HCT116 (cell line): Measurements from ENCODE around the gene TRAPPC4. TPM values are rescaled to one million over a fixed set of nuclear protein-coding genes. Genes with fewer than 3 reads are reported as not detected.

ENCODE experiments used
- ATAC-seq: fragments of 200-7000 bp; cut with Tn5 transposase; 2 replicates; pipeline ENCODE4 v1.9.1; 2020; ENCODE audit warnings: mild to moderate bottlenecking, moderate library complexity
- BruUV-seq: library from RNA; stranded (reverse); fragments of 400-500 nt; replicated peaks from 2 replicates; lab custom pipeline; 2021; lab: Mats Ljungman, UMichigan
- CTCF ChIA-PET: fragments of 300-600 bp; sonication (Branson Sonifier 250); formaldehyde crosslinking; loops from one replicate; lab custom pipeline; 2021; ENCODE audit warnings: antibody characterized with exemption; lab: Charles Lee
- POLR2A ChIA-PET: fragments of 300-600, 350-600 bp; sonication (Branson Sonifier 250); formaldehyde crosslinking; loops from one replicate; lab custom pipeline; 2021; ENCODE audit warnings: antibody characterized with exemption; lab: Charles Lee
- RAD21 ChIA-PET, 2 experiments: fragments of 300-600 bp; sonication (Branson Sonifier 250); formaldehyde crosslinking; loops; one replicate each; lab custom pipeline; 2023; ENCODE audit warnings: low total read pairs in 2 of 2; ENCODE audit not compliant: uncharacterized antibody in 2 of 2, unreplicated experiment in 2 of 2, low non-redundant PET in 1 of 2; lab: Charles Lee
- DNase-seq: peaks from one replicate; pipeline ENCODE4 v3.0.0-alpha.2; 2010; ENCODE audit warnings: low read depth, low spot score
- H2AFZ ChIP-seq: fragments of 200-600 bp; shearing (Covaris generic), sonication (generic); 2 replicates; pipeline ENCODE4 v1.6.1; 2017; ENCODE audit warnings: low read depth, mixed run types, mixed read lengths, antibody characterized with exemption, low read length; ENCODE audit not compliant: poor library complexity, severe bottlenecking
- H3K27ac ChIP-seq: 2 replicates; pipeline ENCODE4 v1.5.1; 2012; ENCODE audit warnings: low read depth, low read length
- H3K27me3 ChIP-seq: fragments of 200-600 bp; sonication (generic); 2 replicates; pipeline ENCODE4 v1.6.1; 2016; ENCODE audit warnings: mixed run types, low read length, mixed read lengths; ENCODE audit not compliant: insufficient read depth
- H3K36me3 ChIP-seq, 2 experiments: fragments of 200-500 bp in 1 of 2; fragments of 200-600 bp in 1 of 2; sonication (Bioruptor generic) in 1 of 2; sonication (generic) in 1 of 2; 2 replicates each; pipeline versions ENCODE4 v1.5.1 to v1.6.1; 2014 to 2016; ENCODE audit warnings: low read length in 2 of 2, inconsistent platforms in 1 of 2, mixed read lengths in 1 of 2, mixed run types in 1 of 2; ENCODE audit not compliant: insufficient read depth in 2 of 2, control insufficient read depth in 1 of 2
- H3K4me1 ChIP-seq, 2 experiments: fragments of 200-600 bp in 1 of 2; sonication (generic) in 1 of 2; 2 replicates each; pipeline versions ENCODE4 v1.5.1 to v1.6.1; 2012 to 2017; ENCODE audit warnings: low read length in 2 of 2, inconsistent platforms in 1 of 2, mild to moderate bottlenecking in 1 of 2, mixed read lengths in 1 of 2, mixed run types in 1 of 2, moderate library complexity in 1 of 2; ENCODE audit not compliant: insufficient read depth in 2 of 2, control insufficient read depth in 1 of 2
- H3K4me2 ChIP-seq: fragments of 200-600 bp; sonication (generic); 2 replicates; pipeline ENCODE4 v1.6.1; 2017; ENCODE audit warnings: mixed run types, low read length, mixed read lengths
- H3K4me3 ChIP-seq, 2 experiments: fragments of 200-600 bp in 1 of 2; sonication (generic) in 1 of 2; replicated peaks in 1 of 2; 2 replicates each; pipeline ENCODE4 v1.5.1; 2011 to 2016; ENCODE audit warnings: low read length in 2 of 2, control low read depth in 1 of 2, low read depth in 1 of 2, mild to moderate bottlenecking in 1 of 2, mixed read lengths in 1 of 2, mixed run types in 1 of 2
- H3K79me2 ChIP-seq: fragments of 200-600 bp; sonication (generic); 2 replicates; pipeline ENCODE4 v1.6.1; 2017; ENCODE audit warnings: mild to moderate bottlenecking, mixed run types, low read length, moderate library complexity, mixed read lengths; ENCODE audit not compliant: insufficient read depth
- H3K9ac ChIP-seq: fragments of 200-600 bp; sonication (generic); 2 replicates; pipeline ENCODE4 v1.6.1; 2016; ENCODE audit warnings: low read length, mixed read lengths
- H3K9me2 ChIP-seq: fragments of 200-600 bp; sonication (generic), shearing (Covaris generic); 2 replicates; pipeline ENCODE4 v1.6.1; 2017; ENCODE audit warnings: mixed run types, mild to moderate bottlenecking, moderate library complexity; ENCODE audit not compliant: insufficient read depth
- H3K9me3 ChIP-seq, 2 experiments: fragments of 200-500 bp in 1 of 2; fragments of 200-600 bp in 1 of 2; sonication (Bioruptor generic) in 1 of 2; sonication (generic) in 1 of 2; 2 replicates each; pipeline ENCODE4 v1.6.1; 2014 to 2017; ENCODE audit warnings: low read length in 2 of 2, mixed read lengths in 2 of 2, inconsistent platforms in 1 of 2, low read depth in 1 of 2, mild to moderate bottlenecking in 1 of 2, mixed run types in 1 of 2, moderate library complexity in 1 of 2; ENCODE audit not compliant: control insufficient read depth in 1 of 2, insufficient read depth in 1 of 2
- H4K20me1 ChIP-seq: fragments of 200-600 bp; sonication (generic), shearing (Covaris generic); 2 replicates; pipeline ENCODE4 v1.6.1; 2017; ENCODE audit warnings: mixed run types, mild to moderate bottlenecking, moderate library complexity; ENCODE audit not compliant: insufficient read depth
- CBX3 ChIP-seq: IDR thresholded peaks from 2 replicates; pipeline ENCODE4 v1.6.1; 2012; ENCODE audit warnings: low read depth
- CEBPB ChIP-seq: IDR thresholded peaks from 2 replicates; pipeline ENCODE4 v1.6.1; 2012; ENCODE audit warnings: low read depth
- EGR1 ChIP-seq: IDR thresholded peaks from 2 replicates; pipeline ENCODE4 v1.6.1; 2012; ENCODE audit warnings: low read depth
- ELF1 ChIP-seq: IDR thresholded peaks from 2 replicates; pipeline ENCODE4 v1.6.1; 2012; ENCODE audit warnings: low read depth, borderline replicate concordance
- EZH2 ChIP-seq: fragments of 200-600 bp; sonication (generic); IDR thresholded peaks from 2 replicates; pipeline ENCODE4 v1.6.1; 2017; ENCODE audit warnings: antibody characterized with exemption, mixed run types
- EZH2phosphoT487 ChIP-seq: fragments of 200-600 bp; IDR thresholded peaks from 2 replicates; pipeline ENCODE4 v1.6.1; 2018; ENCODE audit warnings: antibody characterized with exemption, borderline replicate concordance
- FOSL1 ChIP-seq: IDR thresholded peaks from 2 replicates; pipeline ENCODE4 v1.6.1; 2012; ENCODE audit warnings: low read depth
- POLR2A ChIP-seq: IDR thresholded peaks from 2 replicates; pipeline ENCODE4 v1.7.0; 2011; ENCODE audit warnings: borderline replicate concordance; ENCODE audit not compliant: insufficient read depth, insufficient read length; ENCODE audit errors: extremely low read depth
- POLR2AphosphoS5 ChIP-seq: IDR thresholded peaks from 2 replicates; pipeline ENCODE4 v1.6.1; 2011; ENCODE audit warnings: mild to moderate bottlenecking, low read depth, low read length, moderate library complexity
- RAD21 ChIP-seq: IDR thresholded peaks from 2 replicates; pipeline ENCODE4 v1.6.1; 2012; ENCODE audit warnings: low read depth, mild to moderate bottlenecking
- SIN3A ChIP-seq: IDR thresholded peaks from 2 replicates; pipeline ENCODE4 v1.6.1; 2012; ENCODE audit warnings: low read depth
- SP1 ChIP-seq: IDR thresholded peaks from 2 replicates; pipeline ENCODE4 v1.6.1; 2012; ENCODE audit warnings: low read depth
- SRF ChIP-seq: IDR thresholded peaks from 2 replicates; pipeline ENCODE4 v1.6.1; 2012; ENCODE audit warnings: low read depth
- TCF7L2 ChIP-seq: IDR thresholded peaks from 2 replicates; pipeline ENCODE4 v1.7.0; 2011; ENCODE audit warnings: borderline replicate concordance, inconsistent platforms; ENCODE audit not compliant: insufficient read depth, insufficient read length; ENCODE audit errors: extremely low read depth
- YY1 ChIP-seq: IDR thresholded peaks from 2 replicates; pipeline ENCODE4 v1.6.1; 2011; ENCODE audit warnings: low read length, low read depth, moderate library complexity, mild to moderate bottlenecking; ENCODE audit not compliant: insufficient replicate concordance; ENCODE audit errors: extremely low read depth
- ZFX ChIP-seq: fragments of 450-650 bp; IDR thresholded peaks from 2 replicates; pipeline ENCODE4 v1.6.1; 2017
- intact Hi-C: fragments of 100-400 bp; cut with micrococcal nuclease; formaldehyde crosslinking; loops from 2 replicates; pipeline ENCODE4 v1.10.0; 2022
- total RNA-seq: library from RNA; stranded (reverse); gene quantifications from one replicate; pipeline ENCODE4 v1.2.1, GENCODE V29; 2021; ENCODE audit not compliant: unreplicated experiment
- TF ChIP-seq, protein P1 (sequence below): IDR thresholded peaks from 2 replicates; pipeline ENCODE4 v1.6.1; 2012

TRAPPC4 gene
- total RNA-seq, 1 experiment from 2014 or later = 61.6 TPM

- TF ChIP-seq, protein P1, sequence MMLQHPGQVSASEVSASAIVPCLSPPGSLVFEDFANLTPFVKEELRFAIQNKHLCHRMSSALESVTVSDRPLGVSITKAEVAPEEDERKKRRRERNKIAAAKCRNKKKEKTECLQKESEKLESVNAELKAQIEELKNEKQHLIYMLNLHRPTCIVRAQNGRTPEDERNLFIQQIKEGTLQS = no peak
- no peak for TF ChIP-seq RAD21
- no peak for TF ChIP-seq EZH2phosphoT487
- TF ChIP-seq FOSL1 = no peak
- no peak for TF ChIP-seq EZH2
- TF ChIP-seq SRF = no peak
- TF ChIP-seq ZFX = no peak
These were observed 3.1 kb downstream of the TRAPPC4 start (continued) for GRCh38 chr11:119021631-119022030.

- ChIA-PET RAD21 (no interaction called here), CTCF (no interaction called here), POLR2A (interaction anchor here (0.7 kb wide), 1 partner anchor 61 kb away, joined by 4 read pairs; no protein-coding TSS in a partner anchor)
- Histone ChIP-seq H3K79me2 (peaks cover 38% of the 10 kb centered on the region), H2AFZ (no peak overlapping the region), H3K9me2 (no peaks in the 10 kb centered on the region), H3K4me2 (no peak overlapping the region), H3K27ac (no peak overlapping the region), H3K4me1 (peaks cover 8 to 23% of the 10 kb centered on the region in 2 experiments), H3K27me3 (no peaks in the 10 kb centered on the region), H3K36me3 (peaks cover 21 to 37% of the 10 kb centered on the region in 2 experiments; a peak in 3 of 4 replicates), H3K4me3 (no peak overlapping the region), H4K20me1 (no peaks in the 10 kb centered on the region), H3K9ac (no peak overlapping the region), H3K9me3 (no peaks in the 10 kb centered on the region)
- intact Hi-C loops = no loop called here
- ATAC-seq (no peak), DNase-seq (no peak)
- no TSS peak for BruUV-seq
- TF ChIP-seq SP1 (no peak), POLR2AphosphoS5 (no peak), EZH2 (no peak), CEBPB (no peak), CBX3 (no peak), EGR1 (no peak), SIN3A (no peak), RAD21 (no peak), POLR2A (no peak), ELF1 (no peak), TCF7L2 (no peak), FOSL1 (no peak), YY1 (no peak)
These were observed 5.2 kb downstream of the TRAPPC4 start for GRCh38 chr11:119023741-119024140.
